K562 (cell line): Measurements from ENCODE around the gene MINDY4. TPM values are rescaled to one million over a fixed set of nuclear protein-coding genes. Genes with fewer than 3 reads are reported as not detected.

Experiments
- CEBPZ ChIP-seq: fragments of 150-350 bp; IDR thresholded peaks from 2 replicates; pipeline ENCODE4 v1.6.1; 2014; ENCODE audit warnings: low read depth, mild to moderate bottlenecking, low read length, borderline replicate concordance
- HDGF ChIP-seq: fragments of 450-650 bp; IDR thresholded peaks from 2 replicates; pipeline ENCODE4 v1.6.1; 2016
- LEF1 ChIP-seq: fragments of 450-650 bp; IDR thresholded peaks from 2 replicates; pipeline ENCODE4 v1.6.1; 2016; ENCODE audit warnings: mild to moderate bottlenecking
- MEF2D ChIP-seq: conservative IDR thresholded peaks from 2 replicates; pipeline ENCODE4 v1.6.1; 2016; ENCODE audit warnings: low read depth, missing genetic modification characterization, missing compliant biosample characterization
- TEAD1 ChIP-seq, 2 experiments: fragments of 450-650 bp in 1 of 2; sonication (generic) in 1 of 2; formaldehyde crosslinking; IDR thresholded peaks; 2 replicates each; pipeline versions ENCODE4 v1.4.0 to v1.8.0; 2020 to 2022; ENCODE audit warnings: mild to moderate bottlenecking in 2 of 2, missing genetic modification reagents in 1 of 2
- ZFX ChIP-seq: sonication (generic); formaldehyde crosslinking; IDR thresholded peaks from 2 replicates; pipeline ENCODE4 v1.8.0; 2022; ENCODE audit warnings: mild to moderate bottlenecking, missing genetic modification reagents, moderate library complexity
- ZHX1 ChIP-seq: fragments of 150-350 bp; conservative IDR thresholded peaks from 2 replicates; pipeline ENCODE4 v1.6.1; 2014; ENCODE audit warnings: low read length
- ZNF224 ChIP-seq: sonication (generic); formaldehyde crosslinking; IDR thresholded peaks from 2 replicates; pipeline ENCODE4 v1.8.0; 2022; ENCODE audit warnings: mild to moderate bottlenecking, missing genetic modification reagents
- polyA plus RNA-seq, 8 experiments: library from polyadenylated mRNA; depleted of rRNA in 4 of 8; stranded (reverse) in 5 of 8; unstranded in 3 of 8; fragments of >200 nt; fragmentation: Nextera tagmentation in 2 of 8; fragmentation: Illumina TruSeq in 1 of 8; extraction: Ambion mirVana in 2 of 8; extraction: Trizol in 1 of 8; gene quantifications; 2 replicates each; pipeline versions ENCODE4 v1.2.1 to v1.2.3, GENCODE V29; 2011 to 2014; ENCODE audit warnings: inconsistent platforms in 1 of 8, missing spikeins in 1 of 8
- total RNA-seq, 7 experiments: library from RNA; depleted of rRNA in 6 of 7; stranded (reverse); fragments of >200 nt in 6 of 7; fragmentation: Illumina TruSeq in 2 of 7; extraction: Trizol in 2 of 7; gene quantifications; 2 replicates each; pipeline versions ENCODE4 v1.2.1 to v1.2.3, GENCODE V29; 2011 to 2021; ENCODE audit warnings: low replicate concordance in 1 of 7
- TF ChIP-seq, protein P1 (sequence below): fragments of 200-800 bp; sonication (Bioruptor generic); IDR thresholded peaks from 2 replicates; pipeline ENCODE4 v1.6.1; 2017; ENCODE audit warnings: missing genetic modification characterization, missing compliant biosample characterization
- TF ChIP-seq, protein P2 (sequence below): fragments of 450-650 bp; IDR thresholded peaks from 2 replicates; pipeline ENCODE4 v1.6.1; 2016; ENCODE audit warnings: missing biosample characterization, missing genetic modification characterization
- TF ChIP-seq, protein P3 (sequence below): fragments of 450-650 bp; IDR thresholded peaks from 2 replicates; pipeline ENCODE4 v1.6.1; 2018; ENCODE audit not compliant: partially characterized antibody

MINDY4 gene
- total and polyA plus RNA-seq, 9 of the 15 experiments (the other 6 are each of a cell fraction or from before 2014, with no cell fraction given) = 2.1 to 16.7 (median 11.0) TPM

DNA sequence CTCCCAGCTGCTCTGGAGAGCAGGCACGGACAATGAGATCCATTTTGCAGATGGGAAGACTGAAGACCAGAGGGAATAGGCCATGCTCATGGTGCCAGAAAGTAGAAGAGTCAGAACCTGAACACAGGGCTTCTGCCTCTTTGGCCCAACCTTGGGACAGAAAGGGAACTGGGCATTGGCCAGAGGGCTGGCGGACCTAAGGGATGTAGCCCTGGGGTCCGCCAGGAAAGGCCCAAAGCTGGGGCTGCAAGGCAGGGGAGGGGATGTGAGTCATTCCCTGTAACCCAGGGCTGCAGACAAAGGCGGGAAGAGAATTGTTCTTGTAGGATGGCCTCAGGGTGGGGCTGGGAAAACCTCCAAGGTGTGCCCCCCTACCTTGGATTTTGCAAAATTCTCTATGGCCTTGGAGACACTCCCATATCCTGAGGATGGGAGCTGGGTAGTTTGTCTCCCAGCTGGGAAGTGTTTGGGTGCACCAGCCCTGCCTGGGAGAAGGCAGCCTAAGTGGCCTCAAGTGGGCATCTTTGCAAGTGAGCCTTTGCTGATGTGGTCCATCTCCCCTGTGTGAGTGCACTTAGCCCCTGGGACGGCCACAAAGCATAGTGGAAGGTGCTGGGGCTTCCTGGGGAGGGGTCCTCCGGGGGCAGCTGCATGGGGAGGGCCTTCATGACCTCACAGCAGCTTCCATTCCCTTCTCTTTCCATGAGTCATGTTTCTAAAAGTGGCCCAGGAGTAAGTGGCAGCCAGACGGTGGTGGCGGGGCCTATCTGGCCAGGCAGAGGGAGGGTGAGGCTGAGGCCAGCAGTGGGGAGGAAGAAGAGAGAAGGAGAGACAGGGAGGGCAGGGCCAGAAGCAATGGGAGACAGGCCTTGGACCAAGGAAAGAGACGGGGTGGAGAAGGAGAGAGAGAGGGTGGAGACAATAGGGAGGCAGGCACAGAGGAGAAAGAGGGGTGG is 149.6 kb downstream of the MINDY4 start (continued):
- TF ChIP-seq, protein P1, sequence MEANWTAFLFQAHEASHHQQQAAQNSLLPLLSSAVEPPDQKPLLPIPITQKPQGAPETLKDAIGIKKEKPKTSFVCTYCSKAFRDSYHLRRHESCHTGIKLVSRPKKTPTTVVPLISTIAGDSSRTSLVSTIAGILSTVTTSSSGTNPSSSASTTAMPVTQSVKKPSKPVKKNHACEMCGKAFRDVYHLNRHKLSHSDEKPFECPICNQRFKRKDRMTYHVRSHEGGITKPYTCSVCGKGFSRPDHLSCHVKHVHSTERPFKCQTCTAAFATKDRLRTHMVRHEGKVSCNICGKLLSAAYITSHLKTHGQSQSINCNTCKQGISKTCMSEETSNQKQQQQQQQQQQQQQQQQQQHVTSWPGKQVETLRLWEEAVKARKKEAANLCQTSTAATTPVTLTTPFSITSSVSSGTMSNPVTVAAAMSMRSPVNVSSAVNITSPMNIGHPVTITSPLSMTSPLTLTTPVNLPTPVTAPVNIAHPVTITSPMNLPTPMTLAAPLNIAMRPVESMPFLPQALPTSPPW = peak; percentile 54
- TF ChIP-seq, protein P2, sequence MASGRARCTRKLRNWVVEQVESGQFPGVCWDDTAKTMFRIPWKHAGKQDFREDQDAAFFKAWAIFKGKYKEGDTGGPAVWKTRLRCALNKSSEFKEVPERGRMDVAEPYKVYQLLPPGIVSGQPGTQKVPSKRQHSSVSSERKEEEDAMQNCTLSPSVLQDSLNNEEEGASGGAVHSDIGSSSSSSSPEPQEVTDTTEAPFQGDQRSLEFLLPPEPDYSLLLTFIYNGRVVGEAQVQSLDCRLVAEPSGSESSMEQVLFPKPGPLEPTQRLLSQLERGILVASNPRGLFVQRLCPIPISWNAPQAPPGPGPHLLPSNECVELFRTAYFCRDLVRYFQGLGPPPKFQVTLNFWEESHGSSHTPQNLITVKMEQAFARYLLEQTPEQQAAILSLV (tag) = no peak
- TF ChIP-seq LEF1 = no peak
- TF ChIP-seq, protein P3, sequence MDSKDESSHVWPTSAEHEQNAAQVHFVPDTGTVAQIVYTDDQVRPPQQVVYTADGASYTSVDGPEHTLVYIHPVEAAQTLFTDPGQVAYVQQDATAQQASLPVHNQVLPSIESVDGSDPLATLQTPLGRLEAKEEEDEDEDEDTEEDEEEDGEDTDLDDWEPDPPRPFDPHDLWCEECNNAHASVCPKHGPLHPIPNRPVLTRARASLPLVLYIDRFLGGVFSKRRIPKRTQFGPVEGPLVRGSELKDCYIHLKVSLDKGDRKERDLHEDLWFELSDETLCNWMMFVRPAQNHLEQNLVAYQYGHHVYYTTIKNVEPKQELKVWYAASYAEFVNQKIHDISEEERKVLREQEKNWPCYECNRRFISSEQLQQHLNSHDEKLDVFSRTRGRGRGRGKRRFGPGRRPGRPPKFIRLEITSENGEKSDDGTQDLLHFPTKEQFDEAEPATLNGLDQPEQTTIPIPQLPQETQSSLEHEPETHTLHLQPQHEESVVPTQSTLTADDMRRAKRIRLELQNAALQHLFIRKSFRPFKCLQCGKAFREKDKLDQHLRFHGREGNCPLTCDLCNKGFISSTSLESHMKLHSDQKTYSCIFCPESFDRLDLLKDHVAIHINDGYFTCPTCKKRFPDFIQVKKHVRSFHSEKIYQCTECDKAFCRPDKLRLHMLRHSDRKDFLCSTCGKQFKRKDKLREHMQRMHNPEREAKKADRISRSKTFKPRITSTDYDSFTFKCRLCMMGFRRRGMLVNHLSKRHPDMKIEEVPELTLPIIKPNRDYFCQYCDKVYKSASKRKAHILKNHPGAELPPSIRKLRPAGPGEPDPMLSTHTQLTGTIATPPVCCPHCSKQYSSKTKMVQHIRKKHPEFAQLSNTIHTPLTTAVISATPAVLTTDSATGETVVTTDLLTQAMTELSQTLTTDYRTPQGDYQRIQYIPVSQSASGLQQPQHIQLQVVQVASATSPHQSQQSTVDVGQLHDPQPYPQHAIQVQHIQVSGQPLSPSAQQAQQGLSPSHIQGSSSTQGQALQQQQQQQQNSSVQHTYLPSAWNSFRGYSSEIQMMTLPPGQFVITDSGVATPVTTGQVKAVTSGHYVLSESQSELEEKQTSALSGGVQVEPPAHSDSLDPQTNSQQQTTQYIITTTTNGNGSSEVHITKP = peak; percentile 63
- peak; percentile 89 for TF ChIP-seq MEF2D (tag)
- peak; percentile 36 for TF ChIP-seq ZFX (CRISPR knock-in tag)
- 0 out of 2 replicates have a peak, but pooled peaks have one; percentile 62 for TF ChIP-seq HDGF
- no peak for TF ChIP-seq TEAD1 (CRISPR knock-in tag; IDR thresholded peaks at IDR 0.05)
- no peak for TF ChIP-seq CEBPZ
- no peak for TF ChIP-seq ZHX1
- TF ChIP-seq ZNF224 = no peak
